Measurements from ENCODE around the gene PIGP. TPM values are rescaled to one million over a fixed set of nuclear protein-coding genes. Genes with fewer than 3 reads are reported as not detected.
A peak's percentile ranks its signal among the peaks of the same experiment; 100 is the strongest.

Gene PIGP
- total RNA-seq, 4 donors from 2014 or later: 0.80 to 10.2 (median 7.6) TPM

- TF ChIP-seq POLR2AphosphoS5 (IDR thresholded peaks at IDR 0.05) (no peak), POLR2A (IDR thresholded peaks at IDR 0.05) (no peak), EP300 (IDR thresholded peaks at IDR 0.05; ENCODE audit: low read depth) (no peak)
- TF ChIP-seq, protein P1, sequence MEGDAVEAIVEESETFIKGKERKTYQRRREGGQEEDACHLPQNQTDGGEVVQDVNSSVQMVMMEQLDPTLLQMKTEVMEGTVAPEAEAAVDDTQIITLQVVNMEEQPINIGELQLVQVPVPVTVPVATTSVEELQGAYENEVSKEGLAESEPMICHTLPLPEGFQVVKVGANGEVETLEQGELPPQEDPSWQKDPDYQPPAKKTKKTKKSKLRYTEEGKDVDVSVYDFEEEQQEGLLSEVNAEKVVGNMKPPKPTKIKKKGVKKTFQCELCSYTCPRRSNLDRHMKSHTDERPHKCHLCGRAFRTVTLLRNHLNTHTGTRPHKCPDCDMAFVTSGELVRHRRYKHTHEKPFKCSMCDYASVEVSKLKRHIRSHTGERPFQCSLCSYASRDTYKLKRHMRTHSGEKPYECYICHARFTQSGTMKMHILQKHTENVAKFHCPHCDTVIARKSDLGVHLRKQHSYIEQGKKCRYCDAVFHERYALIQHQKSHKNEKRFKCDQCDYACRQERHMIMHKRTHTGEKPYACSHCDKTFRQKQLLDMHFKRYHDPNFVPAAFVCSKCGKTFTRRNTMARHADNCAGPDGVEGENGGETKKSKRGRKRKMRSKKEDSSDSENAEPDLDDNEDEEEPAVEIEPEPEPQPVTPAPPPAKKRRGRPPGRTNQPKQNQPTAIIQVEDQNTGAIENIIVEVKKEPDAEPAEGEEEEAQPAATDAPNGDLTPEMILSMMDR (IDR thresholded peaks at IDR 0.05): no peak
- 88 to 93% methylated on average over 1 of the region's 1 CpG for WGBS, 2 donors (ENCODE audit: low coverage in 1 of 2)
- no peaks in the 10 kb centered on the region for H3K36me3 ChIP-seq
Measured at GRCh38 chr21:37077403-37077802, 4.5 kb upstream of the PIGP start.

GRCh38 chr21:37076087-37076850 is 3.4 kb upstream of the PIGP start:
- 93% methylated on average over 4 of the region's 4 CpGs; no CpG with 5 or more reads in 1 of the 2 donors for WGBS, 2 donors (ENCODE audit: low coverage in 1 of 2)
- intact Hi-C loops (cut with DNase I; ENCODE audit: low total_unique reads) (no loop called here), in situ Hi-C loops (cut with MboI; ENCODE audit: low pct_ligation_motif_present in 1 of 4, low pct_unique_long_range_greater_than_20kb in 1 of 4, low sequenced_read_pairs in 3 of 4) (loop anchor here in 3 of 4 donors (5.0 to 25.0 kb wide), 3 partner anchors 89 to 94 kb away; no protein-coding TSS in a partner anchor)
- TF ChIP-seq POLR2A (IDR thresholded peaks at IDR 0.05): no peak
- no peak for TF ChIP-seq EP300 (IDR thresholded peaks at IDR 0.05; ENCODE audit: low read depth)
- TF ChIP-seq POLR2AphosphoS5 (IDR thresholded peaks at IDR 0.05): no peak
- TF ChIP-seq, protein P1 (IDR thresholded peaks at IDR 0.05): no peak
- Histone ChIP-seq H3K27me3 (no peaks in the 10 kb centered on the region), H3K27ac (no peak overlapping the region), H3K4me1 (peaks cover 12 to 25% (median 20%) of the 10 kb centered on the region in 4 donors), H3K4me3 (no peak overlapping the region), H3K36me3 (no peaks in the 10 kb centered on the region), H3K9me3 (no peaks in the 10 kb centered on the region)
- DNase-seq: no peak

More at GRCh38 chr21:37077403-37077802, 4.5 kb upstream of the PIGP start:
- in situ Hi-C loops (cut with MboI; ENCODE audit: low pct_ligation_motif_present in 1 of 4, low pct_unique_long_range_greater_than_20kb in 1 of 4, low sequenced_read_pairs in 3 of 4): loop anchor here in 3 of 4 donors (5.0 to 25.0 kb wide), 3 partner anchors 90 to 95 kb away; no protein-coding TSS in a partner anchor
- no peak for DNase-seq
- Histone ChIP-seq H3K4me1 (peaks cover 4 to 19% (median 13%) of the 10 kb centered on the region in 4 donors), H3K27ac (no peak overlapping the region), H3K9me3 (no peaks in the 10 kb centered on the region), H3K4me3 (no peak overlapping the region), H3K27me3 (no peaks in the 10 kb centered on the region)
- intact Hi-C loops (cut with DNase I; ENCODE audit: low total_unique reads): no loop called here

DNA sequence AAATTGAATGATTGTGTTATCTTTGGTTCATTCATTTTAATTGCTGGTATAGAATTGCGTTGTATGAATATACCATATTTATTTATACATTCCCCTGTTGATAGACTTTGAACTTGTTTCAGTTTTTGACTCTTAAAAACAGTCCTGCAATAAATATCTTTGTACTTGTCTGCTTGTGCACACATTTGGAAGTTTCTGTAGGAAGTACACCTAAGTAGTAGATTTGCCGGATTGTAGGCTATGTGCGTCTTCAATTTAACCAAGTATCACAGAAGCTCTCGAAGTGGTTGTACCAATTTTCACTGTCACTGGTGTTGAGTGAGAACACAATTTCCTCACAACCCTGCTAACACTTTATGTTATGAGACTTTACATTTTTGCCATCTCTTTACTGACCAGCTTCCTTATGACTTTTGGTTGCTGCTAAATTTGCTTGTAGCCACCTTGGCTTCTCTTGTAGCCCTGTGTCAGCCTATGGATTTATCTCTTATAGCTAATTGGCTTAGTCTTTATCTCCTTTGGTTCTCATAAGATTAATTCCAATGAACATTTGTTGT is 2.4 kb upstream of the PIGP start:
- in situ Hi-C loops (cut with MboI; ENCODE audit: low pct_ligation_motif_present in 1 of 4, low pct_unique_long_range_greater_than_20kb in 1 of 4, low sequenced_read_pairs in 3 of 4) (loop anchor here in 3 of 4 donors (5.0 to 25.0 kb wide), 3 partner anchors 88 to 93 kb away; no protein-coding TSS in a partner anchor), intact Hi-C loops (cut with DNase I; ENCODE audit: low total_unique reads) (no loop called here)
- TF ChIP-seq, protein P1 (IDR thresholded peaks at IDR 0.05): no peak
- TF ChIP-seq POLR2AphosphoS5 (IDR thresholded peaks at IDR 0.05) (no peak), EP300 (IDR thresholded peaks at IDR 0.05; ENCODE audit: low read depth) (no peak), POLR2A (IDR thresholded peaks at IDR 0.05) (no peak)
- Histone ChIP-seq H3K36me3 (no peaks in the 10 kb centered on the region), H3K9me3 (no peaks in the 10 kb centered on the region), H3K4me1 (peaks cover 14 to 28% (median 24%) of the 10 kb centered on the region in 4 donors), H3K4me3 (no peak overlapping the region), H3K27ac (peak overlapping the region in 1 of 4 donors; percentile 19), H3K27me3 (no peaks in the 10 kb centered on the region)
- WGBS, 2 donors (ENCODE audit: low coverage in 1 of 2): 84 to 85% methylated on average over 4 of the region's 4 CpGs
- DNase-seq: no peak

- peak overlapping the region; percentile 97 to 99 (median 98) for H3K27ac ChIP-seq
- WGBS, 2 donors (ENCODE audit: low coverage in 1 of 2): 32 to 36% methylated on average over 9 of the region's 9 CpGs
- DNase-seq: no peak
- intact Hi-C loops (cut with DNase I; ENCODE audit: low total_unique reads): no loop called here
- H3K9me3 ChIP-seq: no peaks in the 10 kb centered on the region
- no peaks in the 10 kb centered on the region for H3K27me3 ChIP-seq
- H3K4me1 ChIP-seq: peaks cover 14 to 28% (median 24%) of the 10 kb centered on the region in 4 donors
- no peak for TF ChIP-seq EP300 (IDR thresholded peaks at IDR 0.05; ENCODE audit: low read depth)
- TF ChIP-seq POLR2A (IDR thresholded peaks at IDR 0.05): no peak
- TF ChIP-seq, protein P1 (IDR thresholded peaks at IDR 0.05): no peak
- no peak for TF ChIP-seq POLR2AphosphoS5 (IDR thresholded peaks at IDR 0.05)
- H3K36me3 ChIP-seq: no peaks in the 10 kb centered on the region
- H3K4me3 ChIP-seq: peak overlapping the region; percentile 76 to 93 (median 80)
- in situ Hi-C loops (cut with MboI; ENCODE audit: low pct_ligation_motif_present in 1 of 4, low pct_unique_long_range_greater_than_20kb in 1 of 4, low sequenced_read_pairs in 3 of 4): loop anchor here in 1 of 4 donors (10.0 kb wide), 1 partner anchor 90 kb away; no protein-coding TSS in a partner anchor
Measured at GRCh38 chr21:37074546-37074945, 1.7 kb upstream of the PIGP start.

Data from transverse colon (tissue), 4 donors.